Measurements from ENCODE around the gene SAE1. TPM values are rescaled to one million over a fixed set of nuclear protein-coding genes. Genes with fewer than 3 reads are reported as not detected.

Gene SAE1
- total and polyA plus RNA-seq, 10 of the 15 experiments (the other 5 are each of a cell fraction or from before 2014, with no cell fraction given) = 62.0 to 246 (median 148) TPM

GRCh38 chr19:47253970-47254369 is 123.3 kb downstream of the SAE1 start:
- Histone ChIP-seq H4K20me1 (ENCODE audit: control insufficient read depth, insufficient read depth) (no peaks in the 10 kb centered on the region), H3K27me3 (replicated peaks in 1 of 2; ENCODE audit: control insufficient read depth in 2 of 2, insufficient read depth in 2 of 2, low read length in 1 of 2) (no peaks in the 10 kb centered on the region), H3K27ac (ENCODE audit: control insufficient read depth, insufficient read depth) (no peak overlapping the region), H3K4me3 (no peak overlapping the region), H3K4me2 (ENCODE audit: control insufficient read depth, insufficient read depth) (no peak overlapping the region), H3K4me1 (ENCODE audit: control insufficient read depth, insufficient read depth, low read length) (peaks cover 7% of the 10 kb centered on the region), H3K9me3 (replicated peaks; ENCODE audit: control insufficient read depth, insufficient read depth, low read length) (no peaks in the 10 kb centered on the region), H3K9ac (ENCODE audit: control insufficient read depth, insufficient read depth, low read length) (no peak overlapping the region), H3K36me3 (ENCODE audit: control insufficient read depth in 2 of 2, insufficient read depth in 2 of 2, low read length in 1 of 2) (peaks cover 0 to 1% of the 10 kb centered on the region in 2 experiments; a peak in 2 of 4 replicates), H3K79me2 (ENCODE audit: control insufficient read depth, insufficient read depth, low read length) (peaks cover 9% of the 10 kb centered on the region), H2AFZ (ENCODE audit: control insufficient read depth, low read depth, low read length) (no peak overlapping the region)
- DNase-seq (ENCODE audit: low read depth, low spot score) (no peak), ATAC-seq (no peak), FAIRE-seq (no peak)
- ChIA-PET SMC1A (ENCODE audit: uncharacterized antibody, unreplicated experiment) (interaction anchor here (0.6 to 1.9 kb wide), 3 partner anchors 10 to 38 kb away, joined by 3 to 5 read pairs (median 5); no protein-coding TSS in a partner anchor), RAD21 (ENCODE audit: unreplicated experiment) (interaction anchor here (0.6 kb wide), 1 partner anchor 94 kb away, joined by 5 read pairs; no protein-coding TSS in a partner anchor), POLR2A (interaction anchor here (0.6 kb wide), 1 partner anchor 20 kb away, joined by 5 read pairs; no protein-coding TSS in a partner anchor), CTCF (interaction anchor here (1.7 to 2.4 kb wide), 2 partner anchors 10 to 43 kb away, joined by 6 to 16 read pairs; no protein-coding TSS in a partner anchor)
- in situ Hi-C loops (cut with MboI) = no loop called here
- intact Hi-C loops (cut with micrococcal nuclease; ENCODE audit: unreplicated experiment) = no loop called here
- no TSS peak for BruUV-seq (replicated peaks)
- TF ChIP-seq ZBED1 (IDR thresholded peaks at IDR 0.05; ENCODE audit: borderline replicate concordance) = no peak
- no peak for TF ChIP-seq SMC3 (IDR thresholded peaks at IDR 0.05; ENCODE audit: borderline replicate concordance, low read length)
- TF ChIP-seq NFYB (IDR thresholded peaks at IDR 0.05; ENCODE audit: insufficient read depth, low read depth, low read length) = no peak
- TF ChIP-seq DPF2 (IDR thresholded peaks at IDR 0.05) = no peak
- TF ChIP-seq PRDM15 (CRISPR knock-in tag; IDR thresholded peaks at IDR 0.05) = no peak
- no peak for TF ChIP-seq IRF3 (IDR thresholded peaks at IDR 0.05)
- no peak for TF ChIP-seq PAX5 (IDR thresholded peaks at IDR 0.05; ENCODE audit: borderline replicate concordance, low read depth, low read length)
- WGBS (ENCODE audit: insufficient coverage, insufficient replicate concordance, low lambda C conversion rate, missing lambda C conversion rate) = 89% methylated on average over 5 of the region's 5 CpGs

All from GM12878 (cell line).